Inflammatory macrophage (primary cell): ENCODE results near the gene TMUB1.

Experiments used
- DNase-seq, 2 donors: peaks; one replicate each; pipeline ENCODE4 v3.0.0-alpha.2; 2020 to 2022
- total RNA-seq, 18 experiments: gene quantifications; one replicate each; lab custom pipeline; 2026; ENCODE audit warnings: mixed read lengths in 6 of 18, inconsistent platforms in 2 of 18; lab: John Stamatoyannopoulos, UW

TMUB1 gene, protein sequence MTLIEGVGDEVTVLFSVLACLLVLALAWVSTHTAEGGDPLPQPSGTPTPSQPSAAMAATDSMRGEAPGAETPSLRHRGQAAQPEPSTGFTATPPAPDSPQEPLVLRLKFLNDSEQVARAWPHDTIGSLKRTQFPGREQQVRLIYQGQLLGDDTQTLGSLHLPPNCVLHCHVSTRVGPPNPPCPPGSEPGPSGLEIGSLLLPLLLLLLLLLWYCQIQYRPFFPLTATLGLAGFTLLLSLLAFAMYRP
- 5.1 to 28.0 (median 10.7) reads per million in 18 experiments for total RNA-seq

DNA sequence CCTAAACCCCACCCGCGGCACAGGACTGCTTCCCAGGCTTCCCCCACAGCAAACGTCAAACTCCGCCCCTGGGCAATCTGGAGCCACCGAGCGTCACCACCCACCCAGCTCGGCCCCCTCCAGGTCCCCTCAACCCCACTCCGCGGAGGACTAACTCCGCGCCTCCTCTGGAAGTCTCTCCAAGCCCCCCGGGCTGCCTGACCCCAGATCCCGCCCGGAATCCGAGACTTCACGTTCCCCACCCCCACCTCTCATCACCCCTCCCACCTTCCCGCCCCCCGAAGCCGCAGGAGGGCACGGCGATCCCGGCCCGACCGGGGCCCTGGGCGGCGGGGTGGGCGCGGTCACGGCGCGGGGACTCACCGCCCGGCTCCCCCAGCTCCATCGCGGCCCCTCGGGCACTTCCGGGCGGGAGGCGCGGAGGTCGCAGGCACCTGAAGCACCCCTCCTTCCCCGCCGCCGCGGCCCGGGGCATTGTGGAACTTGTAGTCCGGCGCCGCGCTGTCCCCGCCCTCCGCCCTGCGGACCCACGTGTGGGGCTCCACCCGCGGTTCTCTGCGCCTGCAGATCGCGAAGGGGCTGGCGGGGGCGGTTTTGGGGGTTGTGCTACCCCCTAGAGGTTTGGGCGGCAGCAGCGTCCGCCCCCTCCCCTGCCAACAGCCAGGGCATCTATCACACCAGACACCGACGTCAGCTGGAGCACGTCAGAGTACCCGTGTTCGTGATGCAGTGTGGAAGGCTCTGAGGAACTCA is at the start of gene TMUB1:
Gene TMUB1 (minus strand): TSS at position 423 of the 753 bp plus-strand sequence. CDS start 930 bp downstream, outside the sequence.
- peak; percentile 51 to 75 for DNase-seq

DNA sequence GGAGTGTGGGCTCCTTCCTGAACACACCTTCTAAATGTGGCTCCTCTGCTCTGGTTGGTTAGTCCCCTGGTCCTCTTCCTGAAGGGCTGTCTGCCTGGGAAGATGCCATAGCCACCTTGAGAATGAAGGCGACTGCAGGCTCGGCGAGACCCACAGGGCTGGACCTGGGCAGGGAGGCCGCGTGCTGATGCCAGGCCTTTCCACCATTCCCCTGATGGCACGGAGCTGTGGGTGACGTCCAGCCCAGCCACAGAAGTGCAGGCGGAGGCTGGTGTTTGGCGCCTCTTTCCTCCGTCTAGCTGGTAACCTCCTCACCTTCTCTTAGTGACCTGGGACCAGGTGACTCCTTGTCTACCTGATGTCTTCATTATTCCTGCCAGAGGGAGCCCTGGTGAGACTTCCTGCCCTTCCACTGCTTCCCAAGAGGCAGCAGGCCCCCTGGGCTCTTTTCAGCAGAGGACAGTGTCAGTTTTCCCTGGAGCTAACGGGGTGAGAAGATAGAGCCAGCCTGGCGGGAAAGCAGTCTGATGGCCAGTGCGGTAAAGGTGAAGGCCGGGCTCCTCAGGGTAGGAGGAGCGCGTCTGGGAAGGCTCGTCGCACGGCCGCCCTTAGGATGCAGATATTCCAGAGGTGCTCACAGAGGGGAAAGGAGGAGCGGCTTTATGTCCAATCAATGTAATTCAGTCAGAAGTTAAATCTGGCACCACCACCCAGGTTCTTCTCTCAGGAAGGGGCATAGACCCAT is 49.3 kb upstream of the TMUB1 start:
- no peak for DNase-seq

DNA sequence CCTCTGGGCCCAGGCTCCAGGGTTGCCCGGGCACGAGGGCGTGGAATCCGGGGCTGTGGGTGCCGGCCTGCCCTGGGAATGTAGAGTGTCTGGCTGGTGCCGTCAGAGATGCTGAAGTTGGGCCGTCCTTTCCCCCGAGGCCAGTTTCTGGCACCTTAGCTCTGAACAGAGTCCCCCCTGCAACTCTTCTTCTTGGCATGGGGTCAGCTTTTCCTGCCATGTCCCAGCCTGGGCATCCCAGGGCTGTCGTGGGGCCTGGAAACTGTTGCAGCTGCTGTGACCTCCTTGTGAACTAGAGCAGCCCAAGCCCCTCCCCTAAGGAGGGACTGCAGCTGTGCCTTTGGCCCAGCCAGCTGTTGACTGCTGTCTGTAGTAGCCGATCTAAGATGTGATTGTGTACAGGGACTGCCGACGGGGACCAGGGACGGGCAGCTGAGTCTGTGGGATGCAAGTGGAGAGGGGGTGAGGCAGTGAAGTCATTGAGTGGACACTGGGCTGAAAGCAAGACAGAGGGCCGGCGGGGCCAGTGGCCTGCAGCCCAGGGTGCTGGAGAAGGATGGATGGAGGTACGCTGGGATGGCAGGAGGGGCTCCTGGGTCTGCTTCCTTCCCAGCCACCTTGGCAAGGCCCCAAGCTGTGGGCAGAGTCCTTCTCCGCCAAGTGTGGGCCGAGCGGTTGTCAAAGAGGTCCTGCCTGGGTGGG is 48.5 kb upstream of the TMUB1 start:
- no peak for DNase-seq

DNA sequence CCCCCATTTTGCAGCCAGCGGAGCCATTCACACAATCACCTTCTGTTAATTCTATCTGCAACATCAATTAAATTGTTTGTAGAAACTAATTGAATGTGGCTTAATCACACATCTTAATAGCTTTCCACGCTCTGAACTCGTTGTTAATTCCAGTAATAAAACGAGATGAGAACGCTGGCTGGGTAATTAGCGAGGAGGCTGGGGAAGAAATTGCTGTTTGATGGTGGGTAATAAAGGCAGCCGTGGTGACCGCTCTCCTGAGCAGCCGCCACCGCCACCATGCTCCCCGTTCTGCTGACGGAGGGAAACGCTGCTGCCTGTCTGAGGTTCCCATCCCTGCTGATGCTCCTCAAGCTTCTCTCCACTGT is 47.9 kb upstream of the TMUB1 start:
- DNase-seq: no peak

DNA sequence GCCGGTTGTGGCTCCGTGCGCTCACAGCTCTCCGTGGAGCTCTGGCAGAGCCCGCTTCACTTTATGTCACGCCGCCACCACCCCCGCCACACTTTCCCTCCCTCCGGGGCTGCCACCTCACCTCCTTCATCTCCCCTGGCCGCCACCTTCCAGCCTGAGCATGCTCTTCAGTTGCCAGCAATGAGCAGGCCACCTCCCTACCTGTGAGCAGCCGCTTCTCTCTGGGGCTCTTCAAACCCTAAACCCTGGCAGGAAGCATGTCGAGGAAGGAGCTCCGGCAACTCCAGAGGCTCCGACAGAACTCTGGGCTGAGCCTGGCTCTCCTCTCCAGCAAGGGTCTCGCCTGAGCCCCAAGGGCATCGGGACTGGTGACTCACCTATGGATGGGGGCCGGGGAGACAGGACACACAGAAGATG is 47.5 kb upstream of the TMUB1 start:
- DNase-seq: no peak

DNA sequence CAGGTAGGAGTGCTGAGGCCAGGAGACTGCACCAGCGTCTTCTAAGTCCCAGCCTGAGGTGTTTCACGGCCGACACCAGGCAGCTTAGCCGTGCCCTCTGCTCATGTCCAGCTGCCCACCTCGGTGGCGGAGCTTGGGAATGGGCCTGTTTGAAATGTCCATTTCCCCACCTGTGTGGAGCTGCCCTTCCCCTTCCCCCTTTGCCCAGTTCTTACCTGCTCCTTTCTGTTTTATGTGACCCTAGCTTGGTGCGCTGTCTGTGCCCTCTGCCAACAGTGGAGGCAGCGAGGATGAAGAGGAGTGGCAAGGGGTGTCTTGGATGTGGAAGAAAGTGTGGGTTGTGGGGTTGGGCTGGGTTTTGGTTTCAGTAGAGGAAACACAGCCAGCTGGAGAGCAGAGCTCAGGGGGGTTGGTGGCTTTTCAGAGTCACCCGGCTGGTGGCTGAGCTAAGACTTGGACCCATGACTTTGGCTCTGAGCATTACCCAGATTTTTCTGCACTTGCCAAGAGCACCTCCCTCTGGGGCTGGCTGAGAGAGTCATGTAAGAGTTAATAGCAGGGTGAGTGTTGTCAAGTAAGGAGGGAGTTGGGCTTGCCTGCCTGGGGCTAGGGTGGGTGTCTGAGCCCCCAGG is 46.8 kb upstream of the TMUB1 start:
- DNase-seq: no peak

DNA sequence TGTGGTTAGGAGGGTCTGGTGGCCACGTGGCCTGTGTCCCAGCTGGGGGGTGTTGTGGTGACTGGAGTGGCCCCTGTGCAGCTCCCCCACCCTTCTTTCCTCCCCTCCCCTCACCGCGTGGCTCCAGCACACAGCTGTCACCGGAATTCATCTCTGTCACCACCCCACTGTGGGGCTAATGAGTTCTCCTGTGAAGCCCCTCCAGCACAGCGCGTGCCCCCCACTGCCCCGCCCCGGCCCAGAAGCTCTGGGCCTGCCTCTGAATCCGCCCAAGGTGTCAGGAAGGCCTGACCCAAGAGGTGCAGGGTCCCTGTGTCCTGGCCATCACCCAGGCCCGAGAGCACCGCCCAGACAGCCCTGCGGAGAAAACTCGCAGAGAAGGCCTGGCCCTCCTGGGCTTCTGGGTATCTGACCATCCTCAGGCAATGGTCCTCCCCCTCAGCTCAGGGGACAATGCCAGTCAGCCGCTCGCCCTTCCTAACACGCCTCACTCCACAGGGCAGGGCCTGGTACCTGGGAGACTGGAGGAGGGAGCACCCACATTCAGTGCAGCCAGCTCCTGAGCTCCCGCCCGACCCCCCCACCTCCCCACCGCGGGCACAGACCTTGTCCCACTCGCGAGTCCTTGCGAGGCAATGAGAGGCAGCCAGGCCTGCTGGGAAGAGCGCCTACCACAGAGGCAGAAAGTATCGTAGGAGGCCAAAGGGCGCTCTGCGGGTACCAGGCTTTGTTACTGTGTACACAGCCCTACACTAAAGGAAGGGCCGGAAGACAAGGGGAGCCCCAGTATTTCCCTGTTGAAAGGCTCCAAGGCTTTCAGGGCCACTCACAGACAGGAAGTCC is 46.0 kb upstream of the TMUB1 start:
- no peak for DNase-seq

DNA sequence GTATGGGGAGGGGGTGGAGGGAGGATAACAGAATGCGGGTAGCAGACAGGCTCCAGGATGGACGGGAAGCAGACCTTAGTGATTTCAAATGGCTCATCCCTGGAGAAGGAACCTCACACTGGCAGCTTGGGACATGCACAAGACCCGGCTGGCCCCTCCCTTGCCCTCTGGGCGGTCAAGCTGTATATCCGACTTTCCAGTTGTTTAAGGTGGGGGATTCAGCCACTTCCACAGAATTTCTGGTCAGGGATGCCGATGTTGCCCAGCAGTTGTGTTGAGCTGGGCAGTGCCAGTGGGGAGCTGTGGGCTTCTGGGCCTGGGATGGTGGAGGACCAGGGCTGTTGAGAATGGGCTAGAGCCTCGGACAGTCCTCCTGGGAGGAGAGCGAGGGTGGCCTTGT is 45.4 kb upstream of the TMUB1 start:
- no peak for DNase-seq

DNA sequence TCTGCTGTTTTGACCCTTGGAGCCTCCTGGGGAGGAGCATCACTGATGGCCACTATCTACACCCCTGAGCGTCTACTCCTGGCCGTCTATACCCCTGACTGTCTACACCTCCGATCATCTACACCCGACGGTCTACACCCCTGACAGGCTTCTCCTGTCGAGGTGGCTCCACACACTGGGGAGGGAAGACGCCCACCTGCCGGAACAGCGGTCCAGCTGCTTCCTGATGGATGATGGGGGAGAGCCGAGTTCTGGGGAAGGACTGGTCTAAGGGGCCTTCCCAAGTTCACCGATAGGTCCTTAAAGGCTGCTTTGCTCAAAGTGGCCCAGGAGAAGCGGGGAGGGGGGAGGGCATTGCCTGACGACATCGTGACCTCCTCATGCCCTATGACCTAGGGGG is 44.9 kb upstream of the TMUB1 start:
- DNase-seq: no peak

DNA sequence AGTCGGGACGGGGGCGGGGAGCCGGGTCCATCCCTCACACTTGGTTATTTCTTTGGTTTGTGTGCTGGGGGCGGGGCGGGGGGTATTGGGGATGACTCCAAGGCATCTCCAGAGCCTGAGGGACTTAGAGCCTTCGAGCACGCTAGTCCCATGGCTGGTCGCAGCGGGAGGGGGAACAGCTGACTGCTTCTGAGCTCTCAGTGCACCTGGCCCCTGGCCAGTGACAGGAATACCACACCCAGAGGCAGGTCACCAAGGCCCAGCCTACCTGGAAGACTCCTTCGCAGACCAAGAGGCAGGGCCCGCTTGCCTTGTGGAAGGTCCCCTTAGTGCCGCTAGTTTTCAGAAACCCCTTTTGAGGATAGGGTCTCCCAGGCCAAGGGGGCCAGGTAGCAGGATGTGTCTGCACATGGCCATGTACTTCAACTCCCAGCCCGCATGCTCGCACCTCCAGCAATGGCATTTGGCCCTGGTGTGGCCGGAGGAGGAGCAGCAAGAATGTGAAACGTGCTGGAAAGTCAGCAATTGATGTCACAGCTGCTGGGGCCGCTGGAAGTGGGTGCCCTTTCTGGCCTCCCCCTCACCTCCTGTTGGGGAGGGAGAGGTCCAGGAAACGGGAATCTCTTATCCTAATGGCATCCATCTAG is 43.3 kb upstream of the TMUB1 start:
- no peak for DNase-seq

DNA sequence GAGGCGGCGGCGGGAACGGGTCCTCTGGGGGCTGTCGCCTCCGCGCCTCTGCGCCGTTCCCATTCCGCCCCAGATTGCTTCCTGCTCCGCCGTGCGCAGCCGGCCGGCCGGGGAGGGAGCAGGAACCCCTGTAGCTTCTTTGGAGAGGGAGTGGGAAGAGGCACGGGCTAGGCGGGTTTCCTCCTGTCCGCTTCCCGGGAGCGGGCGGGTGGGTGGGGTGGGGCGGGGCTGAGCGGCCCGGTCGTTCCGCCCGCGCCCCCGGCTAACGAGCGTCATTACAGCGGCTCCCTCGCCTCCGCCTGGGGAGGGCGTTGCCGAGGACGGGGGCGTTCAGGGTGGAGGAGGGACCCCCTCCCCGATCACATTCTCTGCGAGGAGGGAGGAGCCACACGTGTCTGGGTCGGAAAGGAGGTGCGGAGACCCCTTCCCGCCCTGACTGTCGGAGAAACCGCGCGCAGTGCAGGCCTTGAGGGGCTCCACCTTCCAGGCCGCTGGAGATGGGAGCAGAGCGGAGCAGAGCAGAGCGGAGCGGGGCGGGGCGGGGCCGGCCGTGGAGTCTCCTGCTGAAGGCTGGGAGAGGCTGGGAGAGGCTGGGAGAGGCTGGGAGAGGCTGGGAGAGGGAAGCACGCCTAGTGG is 42.7 kb upstream of the TMUB1 start:
- no peak for DNase-seq

DNA sequence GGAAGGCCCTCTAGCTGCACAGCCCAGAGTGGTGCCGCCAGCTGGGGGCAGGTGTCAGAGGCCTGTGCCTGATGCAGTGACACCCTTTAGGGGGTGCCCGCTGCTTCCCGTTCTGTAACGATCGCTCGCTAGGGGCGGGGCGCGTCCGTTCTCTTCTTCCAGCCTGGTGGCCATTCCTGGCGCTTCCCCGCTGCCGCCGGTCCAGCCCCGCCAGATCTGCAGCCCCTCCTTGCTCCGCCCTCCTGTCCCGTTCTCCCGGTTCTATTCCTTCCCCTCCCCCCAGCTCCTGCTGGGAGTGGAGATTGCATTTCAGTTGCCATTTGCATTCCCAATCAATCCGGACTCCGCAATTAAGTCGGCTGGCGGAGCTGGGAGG is 42.2 kb upstream of the TMUB1 start:
- no peak for DNase-seq

DNA sequence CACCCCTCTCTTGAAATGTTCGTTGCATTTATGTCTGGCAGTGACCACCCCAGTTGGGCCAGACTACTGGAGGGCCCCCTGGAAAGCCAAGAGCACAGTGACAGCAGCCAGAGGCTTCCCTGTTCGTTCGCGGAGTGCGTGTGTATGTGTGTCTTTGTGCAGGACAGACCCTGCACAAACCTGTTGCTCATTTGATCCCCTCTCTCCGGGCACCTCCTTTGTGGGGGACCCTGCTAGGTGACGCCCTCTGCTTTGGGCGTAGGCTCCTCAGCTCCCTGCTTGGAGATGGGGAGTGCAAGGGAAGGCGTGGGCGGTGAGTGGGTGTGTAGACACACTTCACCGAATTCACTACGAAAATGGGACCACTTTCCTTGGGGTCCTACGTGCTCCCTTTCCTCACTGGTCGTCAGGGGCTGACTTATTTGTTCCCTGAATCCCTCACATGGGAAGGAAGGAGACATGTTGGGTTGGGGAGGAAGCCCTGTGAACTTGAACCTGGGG is 41.7 kb upstream of the TMUB1 start:
- DNase-seq: no peak

DNA sequence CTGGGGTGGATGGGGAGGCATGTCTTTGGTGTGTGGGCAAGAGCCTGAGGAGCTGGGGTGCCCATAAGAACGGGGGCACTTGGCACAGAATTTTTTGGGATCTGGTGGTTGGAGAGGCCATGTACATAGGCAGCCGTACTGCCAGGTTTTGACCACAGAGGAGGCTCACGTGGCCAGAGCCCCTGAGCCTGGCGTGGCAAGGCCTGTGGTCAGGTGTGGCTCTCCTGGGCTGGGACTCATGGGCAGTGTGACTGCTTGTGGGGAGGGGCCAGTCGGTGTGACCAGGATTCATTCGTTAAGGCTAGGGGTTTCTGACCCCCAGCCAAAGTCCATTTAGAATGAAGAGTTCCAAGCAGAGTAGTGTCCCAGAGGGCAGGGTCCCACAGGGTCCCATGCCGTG is 41.2 kb upstream of the TMUB1 start:
- DNase-seq: no peak

DNA sequence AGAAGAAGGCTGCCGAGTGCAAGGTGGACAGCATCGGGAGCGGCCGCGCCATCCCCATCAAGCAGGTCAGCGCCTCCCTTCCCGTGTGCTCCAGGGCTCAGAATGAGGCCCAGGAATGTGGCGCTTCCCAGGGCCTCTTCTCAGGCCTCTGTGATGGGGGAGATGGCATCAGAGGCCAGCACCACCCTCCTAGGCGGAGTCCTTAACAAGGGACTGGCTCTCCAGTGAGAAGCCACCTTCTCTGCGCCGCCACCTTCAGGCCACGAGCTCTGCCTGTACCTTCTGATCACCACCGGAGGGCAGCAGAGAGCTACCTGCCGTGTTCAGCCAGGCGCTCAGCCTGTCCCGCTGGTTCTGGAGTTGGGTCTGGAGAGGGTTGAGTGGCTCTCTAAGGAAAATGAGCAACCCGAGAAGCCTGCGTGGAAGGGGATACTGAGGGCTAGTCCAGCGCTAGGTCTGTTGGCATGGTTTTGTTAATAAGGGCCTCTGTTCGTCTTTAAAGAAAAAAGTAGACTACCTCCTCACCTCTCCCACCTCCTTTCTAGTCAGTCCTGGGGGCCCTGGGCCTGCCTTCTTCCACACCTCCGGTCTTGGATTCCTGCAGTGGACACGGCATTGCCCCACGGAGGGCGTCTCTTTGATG is 40.6 kb upstream of the TMUB1 start:
- peak; percentile 69 to 73 for DNase-seq

DNA sequence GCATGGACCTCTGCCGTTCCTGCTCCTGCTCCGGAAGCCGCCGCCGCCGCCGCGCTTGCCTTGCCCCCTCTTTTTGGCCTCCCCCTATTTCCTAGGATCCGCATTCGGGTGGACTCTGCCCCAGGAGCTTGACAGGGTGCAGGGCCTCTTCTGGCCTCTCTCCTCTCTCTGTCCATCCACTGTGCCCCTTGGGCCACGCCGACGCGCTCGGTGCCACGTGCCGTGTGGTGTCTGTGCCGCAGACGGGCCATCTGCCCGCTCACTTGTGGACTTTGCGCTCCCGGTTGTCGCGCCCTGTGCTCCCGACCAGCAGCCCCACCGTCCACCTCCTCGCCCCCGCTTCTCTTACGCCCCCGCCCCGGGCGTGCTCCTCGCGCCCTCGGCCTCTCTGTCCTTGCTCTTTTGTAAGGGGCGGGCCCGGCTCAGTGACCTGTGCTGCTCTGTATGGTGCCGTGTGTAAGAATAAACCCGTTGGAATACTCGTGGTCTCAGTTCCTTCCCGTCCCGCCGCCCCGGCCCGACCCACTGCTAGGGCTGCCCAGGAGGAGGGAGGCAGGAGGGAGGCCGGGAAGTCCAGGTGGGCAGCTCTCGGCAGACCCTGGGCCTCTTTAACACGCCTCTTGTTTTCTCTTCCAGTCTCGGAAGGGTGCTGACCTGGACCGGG is 40.0 kb upstream of the TMUB1 start:
- DNase-seq: no peak

DNA sequence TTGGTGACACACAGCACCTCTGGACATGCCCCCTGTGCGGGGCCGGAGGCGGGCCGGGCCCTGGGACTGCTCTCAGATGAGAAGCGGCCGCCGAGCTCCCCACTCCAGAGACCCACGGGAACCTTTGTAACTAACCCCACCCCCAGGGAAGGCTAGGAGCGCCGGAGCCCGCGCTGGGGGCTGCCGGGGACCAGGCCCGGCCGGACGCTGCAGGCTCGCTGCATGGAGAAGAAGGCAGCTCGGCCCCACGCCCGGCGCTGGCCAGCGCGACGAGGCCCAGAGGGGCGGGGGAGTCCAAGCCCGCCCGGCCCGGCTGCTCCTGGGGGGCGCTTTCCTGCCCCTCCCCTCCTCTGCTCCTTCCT is 39.5 kb upstream of the TMUB1 start:
- no peak for DNase-seq

DNA sequence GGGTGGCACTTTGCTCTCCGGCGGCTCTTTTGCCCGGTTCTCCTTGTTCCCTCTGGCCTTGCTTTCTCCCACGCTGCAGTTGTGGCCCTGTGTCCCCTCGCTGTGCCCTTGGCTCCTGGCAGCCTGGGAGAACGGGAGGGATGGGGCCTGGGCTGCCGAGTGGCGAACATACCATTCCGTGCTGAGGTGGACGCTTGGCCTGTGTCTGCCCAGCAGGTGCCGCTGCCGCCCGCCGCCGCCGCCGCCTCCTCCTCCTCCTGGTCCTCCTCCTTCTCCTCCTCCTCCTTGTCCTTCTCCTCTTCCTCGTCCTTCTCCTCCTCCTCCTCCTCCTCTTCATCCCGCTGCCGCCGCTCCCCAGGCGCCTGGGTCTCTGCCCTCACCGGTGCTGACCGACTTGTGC is 39.0 kb upstream of the TMUB1 start:
- no peak for DNase-seq
